Measurements from ENCODE around the gene BCL6. TPM values are rescaled to one million over a fixed set of nuclear protein-coding genes. Genes with fewer than 3 reads are reported as not detected.

Gene BCL6
- total RNA-seq: 100 to 1,000 TPM in 1 of 2 donors, 10 to 100 TPM in 1; 91.7 to 113 TPM
- long read RNA-seq, partial matches to known transcripts: 1 of 17 reads
- long read RNA-seq, other reads (novel, unspliced or antisense): 16 of 17 reads

GRCh38 chr3:187745201-187746058 is at the start of gene BCL6:
Gene BCL6 (minus strand): TSS chr3:187745468. CDS start chr3:187733693, 11,775 bp downstream.
- intact Hi-C loops (cut with DNase I): loop anchor here (2.0 to 10.0 kb wide), 11 partner anchors 199 to 1039 kb away; partner anchors contain the start of gene LPP (in 2 of the 2)
- DNase-seq: peak; percentile 94
- peak; percentile 71 to 80 for ATAC-seq

GRCh38 chr3:187794731-187795130 is 49.5 kb upstream of the BCL6 start:
- ATAC-seq (no peak), DNase-seq (no peak)
- intact Hi-C loops (cut with DNase I): no loop called here

- no peak for ATAC-seq
- DNase-seq: no peak
- intact Hi-C loops (cut with DNase I): no loop called here
Observed at GRCh38 chr3:187793618-187794017, 48.4 kb upstream of the BCL6 start.

- ATAC-seq (no peak), DNase-seq (no peak)
- intact Hi-C loops (cut with DNase I): no loop called here
Observed at GRCh38 chr3:187792521-187792920, 47.3 kb upstream of the BCL6 start.

- intact Hi-C loops (cut with DNase I): no loop called here
- ATAC-seq (no peak), DNase-seq (no peak)
Observed at GRCh38 chr3:187789872-187790271, 44.6 kb upstream of the BCL6 start.

GRCh38 chr3:187788984-187789857 is 44.0 kb upstream of the BCL6 start:
- intact Hi-C loops (cut with DNase I): no loop called here
- ATAC-seq: no peak

GRCh38 chr3:187783098-187783497 is 37.8 kb upstream of the BCL6 start:
- DNase-seq (peak; percentile 29), ATAC-seq (peak; percentile 87 to 97)
- intact Hi-C loops (cut with DNase I): no loop called here

More at GRCh38 chr3:187788984-187789857, 44.0 kb upstream of the BCL6 start:
- DNase-seq: no peak

GRCh38 chr3:187782006-187782405 is 36.7 kb upstream of the BCL6 start:
- intact Hi-C loops (cut with DNase I): no loop called here
- ATAC-seq (no peak), DNase-seq (no peak)

- DNase-seq: no peak
- ATAC-seq: no peak
- intact Hi-C loops (cut with DNase I): no loop called here
Observed at GRCh38 chr3:187781001-187781400, 35.7 kb upstream of the BCL6 start.

- DNase-seq: no peak
- no peak for ATAC-seq
- intact Hi-C loops (cut with DNase I): no loop called here
Observed at GRCh38 chr3:187778726-187779125, 33.5 kb upstream of the BCL6 start.

- ATAC-seq (peak; percentile 67 to 69), DNase-seq (no peak)
- intact Hi-C loops (cut with DNase I): no loop called here
Observed at GRCh38 chr3:187777331-187777941, 32.2 kb upstream of the BCL6 start.

- no peak for ATAC-seq
- intact Hi-C loops (cut with DNase I): no loop called here
- DNase-seq: no peak
Observed at GRCh38 chr3:187775549-187775948, 30.3 kb upstream of the BCL6 start.

GRCh38 chr3:187774185-187774789 is 29.0 kb upstream of the BCL6 start:
- intact Hi-C loops (cut with DNase I): no loop called here
- ATAC-seq: peak; percentile 32 to 40
- no peak for DNase-seq

- DNase-seq (no peak), ATAC-seq (peak; percentile 35 to 50)
- intact Hi-C loops (cut with DNase I): no loop called here
Observed at GRCh38 chr3:187773233-187774184, 28.2 kb upstream of the BCL6 start.

- DNase-seq (no peak), ATAC-seq (no peak)
- intact Hi-C loops (cut with DNase I): no loop called here
Observed at GRCh38 chr3:187770224-187770623, 25.0 kb upstream of the BCL6 start.

- ATAC-seq (no peak), DNase-seq (no peak)
- intact Hi-C loops (cut with DNase I): no loop called here
Observed at GRCh38 chr3:187769771-187770170, 24.5 kb upstream of the BCL6 start.

- DNase-seq (no peak), ATAC-seq (no peak)
- intact Hi-C loops (cut with DNase I): no loop called here
Observed at GRCh38 chr3:187767266-187768012, 22.2 kb upstream of the BCL6 start.
